Activated B cell treated with CpG ODN at 0.5 μM for 24 hours (primary cell): ENCODE data around the gene SPDYE16. TPM values are rescaled to one million over a fixed set of nuclear protein-coding genes. Genes with fewer than 3 reads are reported as not detected.
"Not testable (repeated sequence)": the region's sequence is repeated elsewhere in the genome, so short reads cannot be mapped to it uniquely, and the experiment has no call there.

Source experiments
- ATAC-seq: fragments of 200-7000 bp; cut with Tn5 transposase; one replicate; pipeline ENCODE4 v1.10.0; 2021; ENCODE audit warnings: low read depth, mild to moderate bottlenecking, moderate library complexity
- CTCF ChIA-PET: fragments of 350-600 bp; sonication (Branson Sonifier 250); formaldehyde crosslinking; loops from one replicate; lab custom pipeline; 2021; ENCODE audit warnings: antibody characterized with exemption; lab: Charles Lee
- POLR2A ChIA-PET: fragments of 350-600 bp; sonication (Branson Sonifier 250); formaldehyde crosslinking; loops from one replicate; lab custom pipeline; 2021; ENCODE audit warnings: antibody characterized with exemption; lab: Charles Lee
- DNase-seq: peaks from one replicate; pipeline ENCODE4 v3.0.0; 2022
- H3K27ac Mint-ChIP-seq: one replicate; pipeline ENCODE4 v1.8.0; 2020; ENCODE audit warnings: mixed read lengths
- H3K27me3 Mint-ChIP-seq: one replicate; pipeline ENCODE4 v1.8.0; 2021; ENCODE audit warnings: mixed read lengths
- H3K36me3 Mint-ChIP-seq: one replicate; pipeline ENCODE4 v1.8.0; 2021; ENCODE audit warnings: low read depth, mixed read lengths
- H3K4me1 Mint-ChIP-seq: one replicate; pipeline ENCODE4 v1.8.0; 2021; ENCODE audit warnings: mixed read lengths
- H3K4me3 Mint-ChIP-seq: one replicate; pipeline ENCODE4 v1.8.0; 2020; ENCODE audit warnings: mild to moderate bottlenecking, mixed read lengths
- H3K9me3 Mint-ChIP-seq: one replicate; pipeline ENCODE4 v1.8.0; 2020; ENCODE audit warnings: mixed read lengths
- intact Hi-C: fragments of 100-400 bp; cut with micrococcal nuclease; formaldehyde crosslinking; loops from one replicate; pipeline ENCODE4 v1.15.1; 2024
- total RNA-seq: library from RNA; stranded (reverse); gene quantifications from 2 replicates; pipeline ENCODE4 v1.2.3, GENCODE V29; 2022
- TF ChIP-seq, protein P1 (sequence below): fragments of 200-600 bp; IDR thresholded peaks from one replicate; pipeline ENCODE4 v1.8.0; 2022; ENCODE audit warnings: antibody characterized with exemption, mild to moderate bottlenecking

SPDYE16 gene
- total RNA-seq, 1 donor from 2014 or later = not detected

DNA sequence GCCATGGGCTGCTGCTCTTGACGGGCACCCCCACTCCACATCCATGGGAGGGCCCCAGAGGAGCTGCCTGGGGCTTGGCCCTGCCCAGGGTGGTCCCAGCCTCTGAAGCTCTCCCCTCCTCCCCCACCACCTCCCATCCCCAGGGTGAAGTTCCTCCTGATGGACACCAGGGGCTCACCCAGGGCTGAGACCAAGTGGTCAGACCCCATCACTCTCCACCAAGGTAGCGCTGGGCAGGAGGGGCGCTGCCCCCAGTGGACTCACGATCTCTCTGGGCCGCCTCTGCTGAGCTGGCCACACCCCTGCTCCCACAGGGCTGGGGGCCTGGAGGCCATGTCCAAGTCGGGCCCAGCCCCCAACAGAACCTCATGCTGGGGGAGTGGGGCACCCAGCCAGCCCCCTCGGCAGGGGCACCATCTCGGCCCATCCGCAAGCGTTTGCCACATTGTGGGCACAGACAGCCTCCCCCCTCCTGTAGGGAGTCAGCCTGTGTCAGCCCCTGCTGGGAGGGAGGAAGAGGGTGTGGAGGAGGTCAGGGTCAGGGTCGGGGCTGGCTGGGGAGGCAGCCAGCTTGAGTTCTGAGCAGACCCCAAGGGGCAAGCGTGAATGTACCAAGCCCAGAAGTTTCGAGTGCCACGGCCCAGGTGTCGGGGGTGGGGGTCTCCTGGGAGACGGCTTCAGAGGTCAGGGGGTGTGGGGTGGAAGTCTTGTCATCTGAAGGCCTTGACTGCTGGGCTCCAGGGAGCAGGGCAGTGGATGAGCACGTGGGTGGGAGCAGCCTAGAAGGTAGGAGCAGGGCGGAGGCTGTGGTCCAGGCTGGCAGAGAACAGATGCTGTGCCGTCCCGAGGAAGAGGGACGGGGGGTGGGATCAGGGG is 29.9 kb downstream of the SPDYE16 start:
- ChIA-PET POLR2A (no interaction called here), CTCF (no interaction called here)
- H3K36me3 Mint-ChIP-seq = no peaks in the 10 kb centered on the region
- H3K4me1 Mint-ChIP-seq = no peaks in the 10 kb centered on the region
- no peaks in the 10 kb centered on the region for H3K27me3 Mint-ChIP-seq
- no peak overlapping the region for H3K4me3 Mint-ChIP-seq
- TF ChIP-seq, protein P1, sequence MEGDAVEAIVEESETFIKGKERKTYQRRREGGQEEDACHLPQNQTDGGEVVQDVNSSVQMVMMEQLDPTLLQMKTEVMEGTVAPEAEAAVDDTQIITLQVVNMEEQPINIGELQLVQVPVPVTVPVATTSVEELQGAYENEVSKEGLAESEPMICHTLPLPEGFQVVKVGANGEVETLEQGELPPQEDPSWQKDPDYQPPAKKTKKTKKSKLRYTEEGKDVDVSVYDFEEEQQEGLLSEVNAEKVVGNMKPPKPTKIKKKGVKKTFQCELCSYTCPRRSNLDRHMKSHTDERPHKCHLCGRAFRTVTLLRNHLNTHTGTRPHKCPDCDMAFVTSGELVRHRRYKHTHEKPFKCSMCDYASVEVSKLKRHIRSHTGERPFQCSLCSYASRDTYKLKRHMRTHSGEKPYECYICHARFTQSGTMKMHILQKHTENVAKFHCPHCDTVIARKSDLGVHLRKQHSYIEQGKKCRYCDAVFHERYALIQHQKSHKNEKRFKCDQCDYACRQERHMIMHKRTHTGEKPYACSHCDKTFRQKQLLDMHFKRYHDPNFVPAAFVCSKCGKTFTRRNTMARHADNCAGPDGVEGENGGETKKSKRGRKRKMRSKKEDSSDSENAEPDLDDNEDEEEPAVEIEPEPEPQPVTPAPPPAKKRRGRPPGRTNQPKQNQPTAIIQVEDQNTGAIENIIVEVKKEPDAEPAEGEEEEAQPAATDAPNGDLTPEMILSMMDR = no peak
- no peaks in the 10 kb centered on the region for H3K9me3 Mint-ChIP-seq
- intact Hi-C loops = no loop called here
- H3K27ac Mint-ChIP-seq = no peak overlapping the region
- no peak for DNase-seq
- ATAC-seq = no peak

DNA sequence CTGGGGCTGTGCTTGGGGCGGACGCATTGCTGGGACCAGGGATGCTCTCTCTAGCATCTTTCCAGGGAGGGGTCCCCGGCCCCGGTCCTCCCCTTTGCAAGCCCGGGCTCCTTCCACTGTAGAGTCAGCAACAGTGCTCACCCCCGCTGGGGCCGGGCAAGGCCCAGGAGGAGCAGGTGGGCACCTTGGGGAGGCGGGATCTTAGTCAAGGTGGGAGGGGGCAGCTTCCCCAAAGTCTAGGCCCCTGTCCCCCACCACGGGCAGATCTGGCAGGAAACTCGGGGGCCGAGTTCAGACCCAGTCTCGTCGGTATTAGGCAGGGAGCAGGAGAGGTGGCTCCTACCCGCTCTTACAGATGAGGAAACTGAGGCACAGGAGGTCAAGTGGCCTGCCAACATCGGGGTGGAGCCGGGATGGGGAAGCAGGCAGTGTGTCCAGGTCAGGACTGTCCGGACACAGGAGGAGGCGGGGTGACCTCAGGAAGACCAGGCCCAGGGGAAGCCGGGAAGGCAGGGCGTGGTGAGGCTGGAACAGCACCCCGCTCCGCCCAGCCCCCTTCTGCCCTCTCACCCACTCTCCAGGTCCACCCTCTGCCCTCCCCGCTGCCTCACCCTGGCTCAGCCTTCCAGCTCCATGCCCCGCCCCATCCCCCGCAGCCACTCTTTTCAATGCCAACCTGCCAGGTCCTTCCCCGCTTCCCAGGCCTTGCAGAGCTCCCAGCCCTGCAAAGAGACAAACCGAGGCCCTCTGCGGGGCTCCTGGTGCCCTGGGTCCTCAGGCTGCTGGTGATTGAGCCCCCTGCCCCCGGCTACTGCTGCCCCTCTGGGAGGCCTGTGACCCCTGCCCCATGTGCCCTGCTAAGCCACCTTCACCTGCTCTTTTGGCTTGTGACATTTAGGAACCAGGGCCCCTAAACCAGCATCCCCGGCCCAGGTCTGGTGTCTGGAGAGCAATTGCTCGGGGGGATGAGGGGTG is 30.9 kb downstream of the SPDYE16 start:
- H3K27ac Mint-ChIP-seq, H3K4me1 Mint-ChIP-seq, H3K27me3 Mint-ChIP-seq, H3K36me3 Mint-ChIP-seq, H3K9me3 Mint-ChIP-seq, H3K4me3 Mint-ChIP-seq, POLR2A ChIA-PET, DNase-seq, ATAC-seq, CTCF ChIA-PET, intact Hi-C loops: not testable (repeated sequence)

DNA sequence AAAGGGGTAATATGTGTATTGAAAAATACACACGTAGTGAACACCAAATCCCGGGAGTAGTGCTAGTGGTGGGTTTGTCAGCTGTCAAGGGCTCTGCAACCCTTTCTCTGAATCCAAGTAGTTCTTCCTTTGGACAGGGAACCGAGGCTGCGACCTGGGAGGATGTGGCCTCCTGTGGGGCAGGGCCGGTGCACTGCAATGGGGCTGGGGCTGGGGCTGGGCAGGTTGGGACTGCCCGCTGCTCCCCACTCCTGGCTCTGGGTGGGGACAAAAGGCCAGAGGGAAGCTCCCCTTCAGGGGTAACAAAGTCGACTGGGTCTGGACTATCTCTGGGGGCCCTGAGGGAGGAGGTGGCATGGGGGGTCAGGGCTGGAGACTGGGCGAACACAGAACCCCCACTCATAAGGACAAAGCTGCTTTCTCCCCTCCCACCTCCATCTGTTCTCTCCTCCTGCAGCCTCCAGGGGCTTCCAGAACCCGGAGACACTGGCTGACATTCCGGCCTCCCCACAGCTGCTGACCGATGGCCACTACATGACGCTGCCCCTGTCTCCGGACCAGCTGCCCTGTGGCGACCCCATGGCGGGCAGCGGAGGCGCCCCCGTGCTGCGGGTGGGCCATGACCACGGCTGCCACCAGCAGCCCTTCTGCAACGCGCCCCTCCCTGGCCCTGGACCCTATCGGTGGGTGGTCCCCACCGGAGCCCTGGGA is 31.7 kb downstream of the SPDYE16 start:
- H3K4me3 Mint-ChIP-seq, H3K4me1 Mint-ChIP-seq, ATAC-seq, H3K27me3 Mint-ChIP-seq, H3K27ac Mint-ChIP-seq, intact Hi-C loops, POLR2A ChIA-PET, H3K9me3 Mint-ChIP-seq, H3K36me3 Mint-ChIP-seq, CTCF ChIA-PET, DNase-seq: not testable (repeated sequence)

DNA sequence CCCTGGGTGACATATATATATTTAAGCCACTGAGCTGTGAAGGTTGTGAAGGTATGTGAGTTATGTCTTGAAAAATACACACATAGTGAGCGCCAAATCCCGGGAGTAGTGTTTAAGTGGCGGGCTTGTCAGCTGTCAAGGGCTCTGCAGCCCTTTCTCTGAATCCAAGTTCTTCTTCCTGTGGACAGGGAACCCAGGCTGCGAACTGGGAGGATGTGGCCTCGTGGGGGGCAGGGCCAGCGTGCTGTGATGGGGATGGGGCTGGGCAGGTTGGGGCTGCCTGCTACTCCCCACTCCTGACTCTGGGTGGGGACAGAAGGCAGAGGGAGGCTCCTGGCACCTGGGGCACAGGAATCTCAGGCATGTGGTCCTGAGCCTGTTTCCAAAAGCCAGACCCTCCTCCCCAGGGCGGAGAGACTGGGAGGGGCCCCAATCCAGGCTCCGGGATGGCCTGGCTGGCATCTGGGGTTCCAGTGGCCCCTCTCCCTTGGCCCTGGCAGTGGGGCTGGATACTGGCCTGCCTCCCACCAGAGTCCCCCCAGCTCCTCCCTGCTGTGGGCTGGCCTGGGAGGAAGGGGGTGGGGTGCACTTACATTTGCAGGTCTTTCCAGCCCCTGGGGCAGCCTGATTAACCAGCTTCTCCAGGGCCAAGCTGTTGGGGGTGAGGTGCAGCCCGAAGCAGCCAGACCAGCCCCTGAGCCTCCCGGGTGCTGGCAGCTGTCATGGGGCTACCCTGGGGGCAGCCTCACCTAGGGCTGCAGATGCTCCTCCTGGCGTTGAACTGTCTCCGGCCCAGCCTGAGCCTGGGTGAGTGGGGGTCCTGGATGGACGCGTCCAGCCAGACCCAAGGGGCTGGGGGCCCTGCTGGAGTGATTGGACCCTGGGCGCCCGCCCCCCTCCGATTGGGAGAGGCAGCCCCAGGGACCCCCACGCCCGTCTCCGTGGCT is 32.9 kb downstream of the SPDYE16 start, which contains the start of gene UPK3B:
Gene UPK3B (plus strand): TSS at position 622 of the 947 bp plus-strand sequence. CDS start 101 bp downstream, at position 723.
- ATAC-seq (peak; percentile 18), DNase-seq (no peak)
- TF ChIP-seq, protein P1 = no peak
- peaks cover 14% of the 10 kb centered on the region for H3K36me3 Mint-ChIP-seq
- H3K4me3 Mint-ChIP-seq = no peak within 1 kb of the TSS
- H3K27me3 Mint-ChIP-seq = no peaks in the 10 kb centered on the region
- no peak within 1 kb of the TSS for H3K27ac Mint-ChIP-seq
- ChIA-PET POLR2A (no interaction called here), CTCF (no interaction called here)
- no peaks in the 10 kb centered on the region for H3K4me1 Mint-ChIP-seq
- H3K9me3 Mint-ChIP-seq = no peaks in the 10 kb centered on the region
- intact Hi-C loops = loop anchor here (10.0 kb wide), 1 partner anchor 485 kb away; no protein-coding TSS in a partner anchor

DNA sequence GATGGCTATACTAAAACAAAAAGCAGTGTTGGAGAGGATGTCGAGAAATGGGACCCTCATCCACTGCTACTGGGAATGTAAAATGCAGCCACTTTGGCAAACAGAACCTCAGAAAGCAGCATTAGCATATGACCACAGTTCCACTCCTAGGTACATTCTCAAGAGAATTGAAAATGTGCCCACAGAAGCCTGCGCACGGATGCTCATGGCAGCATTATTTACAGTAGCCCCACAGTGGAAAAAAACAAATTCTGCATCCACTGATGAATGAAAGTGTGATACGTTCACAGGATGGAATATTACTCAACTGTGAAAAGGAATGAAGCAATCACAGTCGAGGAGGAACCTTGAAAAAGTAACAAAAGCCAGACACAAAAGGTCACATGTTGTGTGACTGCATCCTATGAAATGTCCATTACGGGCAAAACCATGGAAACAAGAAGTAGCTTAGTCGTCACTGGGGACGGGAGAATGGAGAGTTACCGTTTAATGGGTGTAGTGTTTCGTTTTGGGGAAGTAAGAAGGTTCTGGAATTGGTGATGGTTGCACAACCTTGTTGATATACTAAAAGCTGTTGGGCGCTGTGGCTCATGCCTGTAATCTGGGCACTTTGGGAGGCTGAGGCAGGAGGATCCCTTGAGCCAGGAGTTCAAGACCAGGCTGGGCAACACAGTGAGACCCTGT is 35.2 kb downstream of the SPDYE16 start:
- Mint-ChIP-seq H3K4me3 (no peak overlapping the region), H3K36me3 (peaks cover 24% of the 10 kb centered on the region), H3K27ac (no peak overlapping the region), H3K4me1 (no peaks in the 10 kb centered on the region), H3K27me3 (no peaks in the 10 kb centered on the region), H3K9me3 (no peaks in the 10 kb centered on the region)
- ChIA-PET CTCF (no interaction called here), POLR2A (no interaction called here)
- ATAC-seq (no peak), DNase-seq (no peak)
- TF ChIP-seq, protein P1 = no peak
- intact Hi-C loops = loop anchor here (10.0 kb wide), 1 partner anchor 487 kb away; no protein-coding TSS in a partner anchor

DNA sequence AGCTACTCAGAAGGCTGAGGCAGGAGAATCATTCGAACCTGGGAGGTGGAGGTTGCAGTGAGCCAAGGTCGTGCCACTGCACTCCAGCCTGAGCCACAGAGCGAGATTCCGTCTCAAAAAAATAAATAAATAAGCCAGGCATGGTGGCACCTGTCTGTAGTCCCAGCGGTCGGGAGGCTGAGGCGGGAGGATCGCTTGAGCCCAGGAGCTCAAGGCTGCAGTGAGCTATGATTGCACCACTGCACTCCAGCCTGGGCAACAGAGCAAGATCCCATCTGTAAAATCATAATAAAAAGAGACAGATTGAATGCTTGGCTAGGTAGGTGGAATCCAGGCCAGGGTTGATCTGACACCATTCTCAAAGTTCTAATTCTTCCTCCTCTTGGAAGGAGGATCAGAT is 36.5 kb downstream of the SPDYE16 start:
- intact Hi-C loops = loop anchor here (10.0 kb wide), 1 partner anchor 488 kb away; no protein-coding TSS in a partner anchor
- CTCF ChIA-PET, H3K27me3 Mint-ChIP-seq: not testable (repeated sequence)

More for the DNA sequence above, 36.5 kb downstream of the SPDYE16 start:
- H3K4me3 Mint-ChIP-seq, DNase-seq, H3K27ac Mint-ChIP-seq, POLR2A ChIA-PET, H3K4me1 Mint-ChIP-seq, ATAC-seq, H3K9me3 Mint-ChIP-seq: not testable (repeated sequence)
- H3K36me3 Mint-ChIP-seq = peaks cover 32% of the 10 kb centered on the region
